HepG2 (cell line): ENCODE data around the gene TNFRSF21. TPM values are rescaled to one million over a fixed set of nuclear protein-coding genes. Genes with fewer than 3 reads are reported as not detected.

Experiments used
- ATAC-seq: fragments of 200-7000 bp; cut with Tn5 transposase; 3 replicates; pipeline ENCODE4 v1.9.1; 2020; ENCODE audit warnings: mild to moderate bottlenecking, moderate library complexity
- BruUV-seq: library from RNA; stranded (reverse); fragments of 400-500 nt; replicated peaks from 2 replicates; lab custom pipeline; 2021; lab: Mats Ljungman, UMichigan
- CTCF ChIA-PET: fragments of 300-600 bp; formaldehyde crosslinking; extraction: SDS; loops from one replicate; lab custom pipeline; 2021; ENCODE audit warnings: low total read pairs, inconsistent platforms, low intra/inter-chr PET ratio; lab: Yijun Ruan, JAX
- POLR2A ChIA-PET: fragments of 350-600 bp; sonication (Branson Sonifier 250); formaldehyde crosslinking; loops from one replicate; lab custom pipeline; 2020; ENCODE audit warnings: antibody characterized with exemption, inconsistent platforms; lab: Yijun Ruan, JAX
- DNase-seq: peaks from one replicate; pipeline ENCODE4 v3.0.0-alpha.2; 2015; ENCODE audit warnings: low spot score
- FAIRE-seq: peaks from 3 replicates; lab custom pipeline; 2011; peaks lifted over from hg19 to GRCh38; lab: Jason Lieb, UNC
- H2AFZ ChIP-seq: one replicate; pipeline ENCODE4 v1.6.1; 2011; ENCODE audit warnings: low read length, inconsistent platforms
- H3K27ac ChIP-seq: fragments of 300-600 bp; 3 replicates; pipeline ENCODE4 v1.8.0; 2011; ENCODE audit warnings: mixed run types, mild to moderate bottlenecking, mixed read lengths, low read length, inconsistent platforms; ENCODE audit not compliant: insufficient read depth; ENCODE audit errors: extremely low read length
- H3K27me3 ChIP-seq, 2 experiments: fragments of 200-600 bp in 1 of 2; 2 replicates in 1 of 2; 3 replicates in 1 of 2; pipeline versions ENCODE4 v1.6.0 to v1.8.0; 2011; ENCODE audit warnings: low read length in 2 of 2, mild to moderate bottlenecking in 2 of 2, moderate library complexity in 2 of 2, inconsistent platforms in 1 of 2; ENCODE audit not compliant: insufficient read depth in 2 of 2, control insufficient read depth in 1 of 2
- H3K36me3 ChIP-seq, 2 experiments: fragments of 200-600 bp in 1 of 2; replicated peaks in 1 of 2; 2 replicates in 1 of 2; 3 replicates in 1 of 2; pipeline versions ENCODE4 v1.5.1 to v1.8.0; 2011; ENCODE audit warnings: low read length in 2 of 2, inconsistent platforms in 1 of 2; ENCODE audit not compliant: insufficient read depth in 2 of 2, control insufficient read depth in 1 of 2
- H3K4me1 ChIP-seq: 2 replicates; pipeline ENCODE4 v1.5.1; 2012; ENCODE audit warnings: low read length, inconsistent platforms; ENCODE audit not compliant: insufficient read depth
- H3K4me2 ChIP-seq: 2 replicates; pipeline ENCODE4 v1.6.0; 2011; ENCODE audit warnings: low read depth, low read length, inconsistent platforms
- H3K4me3 ChIP-seq, 3 experiments: fragments of 200-600 bp in 1 of 3; sonication (generic), shearing (Covaris generic) in 1 of 3; replicated peaks in 1 of 3; 2 replicates each; pipeline ENCODE4 v1.5.1; 2011 to 2016; ENCODE audit warnings: low read length in 3 of 3, inconsistent platforms in 2 of 3, low read depth in 2 of 3, mild to moderate bottlenecking in 2 of 3, control low read depth in 1 of 3, mixed read lengths in 1 of 3; ENCODE audit not compliant: insufficient read depth in 1 of 3
- H3K79me2 ChIP-seq: one replicate; pipeline ENCODE4 v1.6.1; 2011; ENCODE audit warnings: low read length, inconsistent platforms; ENCODE audit not compliant: insufficient read depth
- H3K9ac ChIP-seq: 2 replicates; pipeline ENCODE4 v1.6.0; 2011; ENCODE audit warnings: mild to moderate bottlenecking, low read depth, low read length, inconsistent platforms; ENCODE audit not compliant: insufficient read depth
- H3K9me3 ChIP-seq: 2 replicates; pipeline ENCODE4 v1.5.1; 2012; ENCODE audit warnings: mild to moderate bottlenecking, low read length
- H4K20me1 ChIP-seq: 2 replicates; pipeline ENCODE4 v1.6.0; 2011; ENCODE audit warnings: inconsistent platforms, mild to moderate bottlenecking, low read length, moderate library complexity; ENCODE audit not compliant: insufficient read depth
- EP300 ChIP-seq, 3 experiments: sonication (generic) in 1 of 3; formaldehyde crosslinking in 1 of 3; IDR thresholded peaks; 2 replicates each; pipeline versions ENCODE4 v1.5.1 to v1.6.1; 2011 to 2020; ENCODE audit warnings: low read depth in 2 of 3, low read length in 2 of 3, borderline replicate concordance in 1 of 3, improper control_type of control experiment in 1 of 3, mild to moderate bottlenecking in 1 of 3, missing genetic modification reagents in 1 of 3, moderate library complexity in 1 of 3
- PATZ1 ChIP-seq: sonication (generic); formaldehyde crosslinking; IDR thresholded peaks from 2 replicates; pipeline ENCODE4 v1.4.0; 2020; ENCODE audit warnings: missing genetic modification reagents
- ZBTB33 ChIP-seq: sonication (generic); formaldehyde crosslinking; IDR thresholded peaks from 2 replicates; pipeline ENCODE4 v1.4.0; 2020; ENCODE audit warnings: missing genetic modification reagents
- ZNF768 ChIP-seq: sonication (generic); formaldehyde crosslinking; IDR thresholded peaks from 2 replicates; pipeline ENCODE4 v1.4.0; 2020; ENCODE audit warnings: missing genetic modification reagents
- ZNF800 ChIP-seq: sonication (generic); formaldehyde crosslinking; IDR thresholded peaks from 2 replicates; pipeline ENCODE4 v1.4.0; 2020; ENCODE audit warnings: missing genetic modification reagents
- WGBS: methylation state at CpG from one replicate; pipeline ENCODE4 v1.1.6; 2017; ENCODE audit warnings: low lambda C conversion rate; 5-methylcytosine and 5-hydroxymethylcytosine counted together
- in situ Hi-C: cut with HindIII; loops from 2 replicates; pipeline ENCODE4 v1.10.0; 2017; ENCODE audit warnings: low pct_unique_long_range_greater_than_20kb; ENCODE audit not compliant: extremely low pct_ligation_motif_present
- intact Hi-C: fragments of 100-400 bp; cut with micrococcal nuclease; formaldehyde crosslinking; loops from one replicate; pipeline ENCODE4 v1.10.0; 2022; ENCODE audit not compliant: unreplicated experiment
- polyA plus RNA-seq, 8 experiments: library from polyadenylated mRNA; depleted of rRNA in 3 of 8; stranded (reverse) in 7 of 8; unstranded in 1 of 8; fragments of >200 nt; fragmentation: Illumina TruSeq in 4 of 8; extraction: Trizol in 4 of 8; gene quantifications; 2 replicates each; pipeline versions ENCODE4 v1.2.1 to v1.2.3, GENCODE V29; 2011 to 2016; ENCODE audit warnings: low read depth in 4 of 8, missing spikeins in 1 of 8, mixed read lengths in 1 of 8; ENCODE audit not compliant: insufficient read depth in 1 of 8
- total RNA-seq, 5 experiments: library from RNA; depleted of rRNA; stranded (reverse); fragments of >200 nt; fragmentation: Illumina TruSeq; extraction: Trizol; gene quantifications; 2 replicates each; pipeline ENCODE4 v1.2.3, GENCODE V29; 2016; ENCODE audit warnings: low read depth in 1 of 5

TNFRSF21 gene
- total and polyA plus RNA-seq, 2 of the 13 experiments (the other 11 are each of a cell fraction or from before 2014, with no cell fraction given), result 24.8 to 46.3 TPM

- no peak for FAIRE-seq
- Histone ChIP-seq H3K4me3 (no peak overlapping the region), H3K9ac (no peak overlapping the region), H3K27me3 (no peaks in the 10 kb centered on the region), H3K4me1 (peaks cover 8% of the 10 kb centered on the region), H3K79me2 (peaks cover 20% of the 10 kb centered on the region), H3K4me2 (no peak overlapping the region), H3K27ac (no peak overlapping the region), H3K9me3 (no peaks in the 10 kb centered on the region), H3K36me3 (peaks cover 23 to 59% of the 10 kb centered on the region in 2 experiments), H4K20me1 (no peaks in the 10 kb centered on the region; the same call in 1 of the 2 replicates), H2AFZ (no peak overlapping the region)
- DNase-seq, result no peak
- POLR2A ChIA-PET, result no interaction called here
- WGBS, result 91% methylated on average over 14 of the region's 14 CpGs
- BruUV-seq, result no TSS peak
- 0 out of 2 replicates have a peak, but pooled peaks have one; percentile 40 for TF ChIP-seq PATZ1
- TF ChIP-seq EP300 (IDR thresholded peaks at IDR 0.05; ENCODE audit: low read depth in 2 of 2, low read length in 2 of 2), result no peak
- 0 out of 2 replicates have a peak, but pooled peaks have one; percentile 13 for TF ChIP-seq EP300 (CRISPR knock-in tag; IDR thresholded peaks at IDR 0.05; ENCODE audit: borderline replicate concordance)
- peak; percentile 88 for TF ChIP-seq ZBTB33 (CRISPR knock-in tag)
- TF ChIP-seq ZNF800 (CRISPR knock-in tag), result no peak
- TF ChIP-seq ZNF768 (CRISPR knock-in tag), result 0 out of 2 replicates have a peak, but pooled peaks have one; percentile 20
- in situ Hi-C loops (loop anchor here (10.0 kb wide), 1 partner anchor 138 kb away; no protein-coding TSS in a partner anchor), intact Hi-C loops (no loop called here)
- ATAC-seq, result no peak
- CTCF ChIA-PET, result no interaction called here
These were observed 67.0 kb downstream of the TNFRSF21 start for GRCh38 chr6:47242483-47243386.
